ENCODE data around the gene GALT. TPM values are rescaled to one million over a fixed set of nuclear protein-coding genes. Genes with fewer than 3 reads are reported as not detected.

The GALT gene
- polyA plus RNA-seq, 3 donors = 73.8 to 83.4 (median 83.2) TPM

DNA sequence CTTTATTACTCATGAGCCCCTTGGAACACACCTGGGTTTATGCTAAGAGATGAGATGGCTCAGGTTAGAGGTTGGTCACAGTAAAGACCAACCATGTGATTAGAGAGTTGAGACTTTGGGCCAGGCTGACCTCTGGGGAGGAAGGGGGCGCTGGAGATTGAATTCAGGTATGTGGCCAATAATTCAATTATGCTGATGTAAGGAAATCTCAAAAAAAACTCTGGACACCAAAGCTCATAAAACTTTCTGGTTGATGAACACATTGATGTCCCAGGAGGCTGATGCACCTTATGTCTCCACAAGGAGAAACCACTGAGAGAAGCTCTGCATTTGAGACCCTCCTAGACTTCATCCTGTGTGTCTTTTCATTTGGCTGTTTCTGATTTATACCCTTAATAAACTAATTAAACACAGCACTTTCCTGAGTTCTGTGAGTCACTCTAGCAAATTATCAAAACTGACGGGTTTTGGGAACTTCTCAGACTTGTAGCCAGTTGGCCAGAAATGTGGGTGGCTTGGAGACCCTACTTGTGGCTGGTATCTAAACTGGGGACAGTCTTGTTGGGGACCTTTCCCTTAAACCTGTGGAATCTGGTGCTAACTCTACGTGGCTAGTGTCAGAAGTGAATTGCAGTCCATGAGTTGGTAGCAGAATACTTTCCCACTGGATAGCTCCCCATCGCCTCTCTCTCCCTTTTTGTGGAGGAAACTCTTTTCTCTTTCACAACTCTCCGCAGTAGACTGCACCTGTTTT lies 23.5 kb downstream of the GALT start:
- DNase-seq = no peak

DNA sequence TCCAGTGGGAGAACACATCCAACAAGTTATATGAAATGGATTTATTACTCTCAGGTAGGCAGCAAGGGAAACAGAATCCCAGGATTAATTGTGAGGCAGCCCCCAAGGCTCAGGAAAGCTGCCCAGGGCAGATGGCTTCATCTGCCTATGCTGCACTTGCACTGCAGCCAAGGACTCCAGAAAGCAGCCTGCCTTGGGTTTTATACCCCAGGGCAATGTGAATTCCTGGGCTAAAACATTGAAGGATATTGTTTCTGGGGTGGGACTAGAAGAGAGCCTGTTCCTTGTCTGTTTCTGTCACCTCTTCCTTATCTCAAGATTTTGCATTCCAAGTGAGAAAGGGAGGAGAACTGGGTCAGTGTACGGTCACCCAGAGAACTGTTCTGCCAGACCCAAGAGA lies 24.8 kb downstream of the GALT start:
- DNase-seq = no peak

DNA sequence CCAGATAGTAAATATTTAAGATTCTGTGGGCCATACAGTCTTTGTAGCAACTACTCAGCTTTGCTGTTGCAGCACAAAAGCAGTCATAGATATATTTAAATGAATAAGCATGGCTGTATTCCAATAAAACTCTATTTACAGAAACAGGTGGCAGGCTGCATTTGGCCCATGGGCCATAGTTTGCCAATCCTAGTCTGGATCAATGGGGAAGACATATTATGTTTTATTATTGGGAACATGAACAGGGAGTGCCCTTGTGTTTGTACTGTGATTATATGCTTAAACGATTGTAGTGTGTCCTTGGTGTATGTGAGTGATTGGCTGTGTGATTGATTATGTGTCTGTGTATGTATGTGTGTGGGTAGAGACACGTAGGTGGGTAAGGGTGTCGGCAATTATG lies 28.0 kb downstream of the GALT start:
- DNase-seq = no peak

DNA sequence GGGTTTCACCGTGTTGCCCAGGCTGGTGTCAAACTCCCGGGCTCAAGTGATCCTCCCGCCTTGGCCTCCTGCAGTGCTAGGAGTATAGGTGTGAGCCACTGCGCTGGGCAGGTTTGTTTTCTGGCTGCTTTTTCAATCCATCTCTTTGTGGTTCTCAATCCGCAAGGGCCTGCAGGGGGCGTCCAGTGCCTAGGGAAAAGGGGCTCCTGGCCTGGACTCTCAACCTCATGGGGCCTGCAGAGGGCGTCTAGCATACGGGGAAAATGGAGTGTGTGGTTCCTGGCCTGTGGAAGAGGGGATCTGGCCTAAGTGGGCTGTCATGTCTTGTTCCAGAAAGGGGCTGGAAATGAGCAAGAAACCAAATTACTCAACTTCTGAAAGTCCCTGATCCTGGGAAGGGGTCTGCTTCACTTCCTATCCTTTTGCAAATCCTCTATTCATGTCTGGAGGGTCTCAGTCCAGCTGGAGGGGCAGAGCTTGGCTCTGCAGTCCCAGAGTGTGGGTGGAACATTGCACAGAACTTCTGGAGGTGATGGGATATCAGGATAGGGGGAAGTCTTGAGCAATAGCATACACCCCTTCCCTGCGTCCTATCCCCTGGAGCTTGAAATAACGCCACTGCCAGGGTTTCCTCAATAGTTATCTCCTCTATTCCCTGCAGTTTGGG lies 28.7 kb downstream of the GALT start:
- peak; percentile 75 for DNase-seq

DNA sequence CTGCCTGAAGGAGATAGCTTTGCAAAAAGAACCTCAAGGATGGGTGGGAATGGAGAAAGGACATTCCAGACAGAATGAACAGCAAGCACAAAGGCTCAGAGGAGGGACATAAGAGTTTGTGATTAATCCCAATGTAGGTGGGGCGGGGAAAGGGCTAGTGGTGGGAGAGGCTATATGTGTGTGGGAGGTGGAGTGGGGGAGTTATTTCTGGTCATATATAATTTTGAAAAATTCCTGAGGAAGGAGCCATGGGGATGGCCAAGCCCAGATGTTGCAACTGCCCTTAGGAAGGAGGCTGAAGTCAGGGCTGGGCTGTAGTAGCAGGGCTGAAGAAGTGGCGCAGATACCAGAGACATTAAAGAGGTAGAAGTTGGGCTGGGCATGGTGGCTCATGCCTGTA lies 29.4 kb downstream of the GALT start:
- DNase-seq = no peak

DNA sequence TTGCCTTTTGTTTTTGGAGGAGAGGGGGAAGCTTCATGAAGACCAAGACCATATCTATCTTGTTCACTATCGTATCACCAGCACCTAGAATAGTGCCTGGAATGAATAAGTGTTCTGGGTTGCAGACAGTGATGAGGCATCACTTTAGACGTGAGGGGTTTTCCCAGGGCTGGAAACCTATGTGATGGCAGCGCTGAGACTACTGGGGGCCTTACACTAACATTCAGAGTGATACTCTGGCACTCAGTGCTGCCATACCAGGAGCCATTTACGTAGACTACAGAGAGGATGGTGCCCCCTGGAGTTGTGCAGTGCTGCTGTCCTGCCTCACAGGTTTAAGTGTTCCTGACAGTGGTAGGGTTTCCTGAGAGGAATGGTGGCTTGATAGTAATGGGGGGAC lies 37.7 kb downstream of the GALT start:
- DNase-seq = no peak

DNA sequence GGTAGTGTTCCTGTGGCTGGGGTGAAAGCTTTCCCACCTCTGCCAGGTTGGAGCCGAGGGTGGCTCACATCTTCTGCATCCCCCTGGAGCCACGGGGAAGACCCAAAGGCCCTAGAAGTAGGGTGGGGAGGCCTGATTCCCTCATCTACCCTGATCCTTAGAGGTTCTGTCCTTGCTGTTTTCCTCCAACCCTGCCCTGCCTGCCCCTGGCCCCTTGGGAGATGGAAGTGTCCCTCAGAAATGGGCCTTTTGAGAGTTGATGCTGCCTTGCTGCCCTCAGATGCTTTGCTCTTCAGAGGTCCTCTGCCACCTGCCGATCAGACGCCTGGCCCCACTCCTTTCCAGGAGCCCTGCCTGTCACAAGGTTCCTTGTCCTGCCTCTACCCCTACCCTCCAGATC lies 38.3 kb downstream of the GALT start:
- DNase-seq = no peak

DNA sequence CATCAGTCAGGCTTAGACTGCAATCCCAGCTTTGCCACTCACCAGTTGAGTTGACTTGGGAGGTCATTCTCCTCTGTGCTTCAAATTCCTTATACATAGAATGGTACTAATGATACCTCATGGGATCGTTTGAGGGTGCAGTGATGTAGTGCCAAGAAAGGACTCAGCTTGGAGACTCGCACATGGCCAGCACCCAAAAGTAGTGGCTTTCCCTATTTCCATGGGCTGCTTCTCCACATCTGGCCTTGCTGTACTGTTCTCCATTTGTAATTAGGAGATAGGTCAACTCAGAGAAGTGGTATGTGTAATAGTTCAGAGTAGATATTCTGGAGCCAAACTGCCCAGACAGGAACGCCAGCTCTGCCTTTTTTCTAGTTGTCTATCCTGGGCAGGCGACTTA lies 39.1 kb downstream of the GALT start:
- no peak for DNase-seq

DNA sequence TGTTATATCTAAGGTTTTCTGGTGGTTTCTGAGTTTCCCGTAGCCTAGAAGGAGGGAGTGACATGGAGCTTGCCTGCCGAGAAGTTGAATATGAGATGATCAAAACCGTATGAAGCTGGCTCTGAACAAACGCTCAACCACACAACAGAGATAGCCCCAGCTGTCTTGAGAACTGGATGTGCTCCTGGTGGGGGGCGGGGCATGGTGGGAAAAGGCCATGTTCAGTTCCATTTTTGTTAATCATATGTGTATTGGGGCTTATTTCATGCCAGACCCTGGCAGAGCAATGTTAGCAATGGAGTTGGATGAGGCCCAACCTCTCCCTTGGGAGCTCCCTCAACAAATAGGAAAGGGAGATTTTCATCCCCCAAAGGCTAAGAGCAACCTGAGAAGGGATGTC lies 39.8 kb downstream of the GALT start:
- no peak for DNase-seq

DNA sequence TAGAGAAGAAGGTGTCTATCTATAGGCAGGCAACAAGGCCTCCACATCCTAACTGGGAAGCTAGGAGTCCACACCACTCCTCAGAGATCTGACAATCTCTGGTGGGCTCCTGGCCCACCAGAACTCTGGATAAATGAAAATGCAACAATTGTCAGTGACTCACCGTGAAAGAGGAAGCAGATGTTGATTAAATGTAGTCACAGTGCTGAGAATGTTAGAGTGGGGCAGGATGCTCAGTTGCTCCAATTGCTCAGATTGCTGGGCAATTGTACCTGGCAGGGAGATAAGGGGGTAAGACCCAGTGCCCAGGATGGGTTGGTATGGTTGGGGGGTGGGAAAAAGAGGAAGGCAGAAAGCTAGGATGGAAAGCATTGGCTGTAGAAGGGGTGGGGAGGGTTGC lies 40.3 kb downstream of the GALT start:
- DNase-seq = no peak

DNA sequence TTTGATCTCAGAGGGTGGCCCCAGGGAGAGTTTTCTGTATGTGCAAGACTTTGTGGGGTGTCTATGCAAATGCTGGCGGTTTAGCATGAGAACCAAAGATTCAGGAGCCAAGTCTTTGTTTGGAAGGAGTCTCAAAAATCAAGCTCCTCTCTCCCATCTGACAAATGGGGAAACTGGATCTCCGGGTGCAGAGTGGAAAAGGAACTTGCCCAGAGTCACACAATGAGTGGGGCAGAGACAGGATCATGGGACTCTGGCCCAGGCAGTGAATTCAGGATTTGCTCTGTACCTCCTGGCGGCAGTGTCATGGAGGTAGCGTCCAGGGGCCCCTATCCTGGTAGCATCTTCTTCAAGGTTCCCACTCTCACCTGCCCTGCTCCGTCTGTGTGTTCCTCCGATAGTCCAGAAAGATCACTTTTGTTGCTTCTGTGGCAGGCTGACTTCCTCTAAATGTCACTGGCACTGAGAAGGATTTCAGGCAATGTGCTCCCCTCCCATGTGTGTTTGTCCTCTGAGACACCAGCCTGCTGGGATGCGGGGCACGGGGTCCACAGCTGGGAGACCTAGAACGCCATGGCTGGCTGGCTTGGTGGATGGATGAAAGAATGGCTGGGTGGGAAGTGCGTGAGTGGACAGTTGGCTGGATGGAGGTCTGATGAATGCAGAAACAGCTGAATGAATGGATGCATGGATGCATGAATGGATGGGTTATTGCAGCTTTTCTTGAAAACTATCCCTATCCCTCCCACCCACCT lies 41.0 kb downstream of the GALT start:
- no peak for DNase-seq

DNA sequence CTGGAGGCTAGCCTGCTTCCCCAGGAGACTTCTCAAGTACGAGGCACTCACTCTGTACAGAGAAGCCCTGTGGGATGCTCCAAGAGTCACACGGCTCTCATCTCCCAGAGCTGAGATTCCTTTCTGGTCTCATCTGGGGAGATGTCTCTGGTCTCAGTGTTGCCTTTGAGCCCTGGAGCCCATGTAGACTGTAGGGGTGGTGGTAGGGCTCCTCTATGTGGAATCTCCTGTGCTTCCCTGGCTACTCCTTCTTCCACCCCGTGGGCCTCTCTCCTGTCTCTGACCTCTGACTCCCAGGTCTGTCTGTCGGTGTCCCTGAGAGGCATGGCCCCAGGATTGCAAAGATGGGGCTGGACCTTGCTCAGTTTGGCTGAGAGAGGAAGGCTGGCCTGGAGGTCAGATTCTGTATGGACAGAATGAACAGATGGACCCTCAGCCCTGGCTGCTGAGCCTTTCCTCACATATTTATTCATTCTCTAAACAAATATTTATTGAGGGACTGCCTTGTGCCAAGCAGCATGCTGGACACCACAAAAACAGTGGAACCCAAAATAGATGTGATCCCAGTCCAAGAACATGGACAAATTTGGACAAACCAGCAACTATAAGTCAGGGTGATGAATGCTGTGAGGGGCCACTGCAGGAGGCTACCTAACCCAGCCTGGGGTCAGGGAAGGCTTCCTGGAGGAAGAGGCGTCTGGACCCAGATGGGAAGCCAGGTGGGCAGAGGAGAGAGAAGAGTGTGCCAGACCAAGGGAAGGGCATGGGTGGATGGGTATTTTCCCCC lies 42.0 kb downstream of the GALT start:
- DNase-seq = no peak

DNA sequence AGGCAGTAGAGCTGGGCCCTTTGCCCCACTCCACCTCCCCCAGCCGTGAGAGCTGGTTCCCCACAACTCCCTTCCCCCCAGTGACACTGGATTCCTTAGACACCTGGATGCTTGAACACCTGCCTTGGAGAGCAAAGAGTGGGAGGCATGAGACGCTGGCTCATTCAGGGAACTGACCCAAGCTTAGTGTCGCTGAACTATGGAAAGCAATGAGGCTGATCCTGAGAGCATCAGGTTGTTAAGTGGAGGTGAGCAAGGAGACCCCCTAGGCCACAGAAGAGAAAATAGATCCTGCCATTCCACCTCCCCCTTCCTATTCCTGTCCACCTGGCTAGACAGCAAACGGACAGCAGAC lies 42.6 kb downstream of the GALT start:
- DNase-seq = no peak

DNA sequence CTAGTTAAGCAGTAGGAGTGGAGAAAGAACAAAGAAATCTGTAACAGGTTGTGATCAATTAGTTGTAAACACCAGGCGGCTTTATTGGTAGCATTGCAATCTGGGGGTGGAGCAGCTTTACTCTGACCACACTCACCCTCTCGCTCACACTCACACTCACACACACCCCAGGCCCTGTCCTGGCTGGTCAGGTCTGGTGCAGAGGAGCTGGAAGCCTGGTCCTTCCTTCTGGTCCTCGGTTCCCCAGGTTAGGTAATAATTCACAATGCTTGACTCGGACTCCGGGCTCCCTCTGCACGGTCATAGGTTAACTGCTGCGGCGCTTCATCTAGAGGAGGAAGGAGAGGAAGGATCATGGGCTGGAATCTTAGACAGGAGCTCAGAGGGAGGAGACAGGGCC lies 43.0 kb downstream of the GALT start:
- DNase-seq = no peak

DNA sequence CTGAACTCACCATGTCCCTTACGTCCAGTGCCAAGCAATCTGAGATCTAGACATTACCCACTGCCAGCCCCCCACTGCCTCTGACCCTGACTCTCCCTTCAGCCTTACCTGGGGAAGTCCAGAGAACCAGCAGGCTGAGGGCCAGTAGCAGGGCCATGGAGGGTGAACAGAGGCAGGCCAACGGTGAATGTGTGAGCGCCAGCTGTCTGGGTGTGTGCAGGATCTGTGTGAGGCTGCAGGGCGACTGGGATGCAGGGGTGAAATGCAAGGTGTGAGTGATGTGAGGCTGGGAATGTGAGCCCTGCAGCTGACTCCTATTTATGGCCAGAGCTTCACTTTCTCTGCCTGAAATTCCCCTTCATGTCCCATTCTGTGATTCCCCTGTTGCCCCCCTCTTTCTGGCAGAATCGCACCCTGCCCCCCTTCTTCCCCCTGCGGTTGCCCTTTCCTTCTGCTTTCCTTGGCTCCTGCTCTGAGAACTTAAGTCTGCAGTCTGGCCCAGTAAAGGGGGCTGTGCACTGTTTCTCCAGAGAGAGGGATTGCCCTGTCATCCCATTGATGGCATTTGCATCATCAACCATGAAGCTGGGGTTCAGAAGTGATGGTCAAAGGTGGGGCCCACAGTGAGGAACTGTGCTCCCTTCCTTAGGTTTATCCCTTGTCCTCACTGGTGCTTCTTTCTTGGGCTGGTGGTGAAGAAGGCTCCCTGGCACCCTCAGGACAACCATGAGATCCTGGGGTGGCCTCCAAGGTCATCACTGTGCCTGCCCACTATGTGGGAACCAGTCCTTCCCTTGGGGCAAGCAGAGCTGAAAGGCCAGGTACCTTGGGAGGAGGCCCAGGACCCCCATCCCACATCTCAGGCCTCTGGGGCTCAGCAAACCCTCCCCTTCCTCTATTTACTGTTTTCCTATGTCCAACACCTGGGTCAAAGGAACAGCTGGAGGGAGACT lies 44.8 kb downstream of the GALT start, which contains the start of gene CCL19:
CCL19 (minus strand) TSS at position 294 of the 953 bp plus-strand sequence; CDS start at position 157, 137 bp downstream.
- DNase-seq = no peak

DNA sequence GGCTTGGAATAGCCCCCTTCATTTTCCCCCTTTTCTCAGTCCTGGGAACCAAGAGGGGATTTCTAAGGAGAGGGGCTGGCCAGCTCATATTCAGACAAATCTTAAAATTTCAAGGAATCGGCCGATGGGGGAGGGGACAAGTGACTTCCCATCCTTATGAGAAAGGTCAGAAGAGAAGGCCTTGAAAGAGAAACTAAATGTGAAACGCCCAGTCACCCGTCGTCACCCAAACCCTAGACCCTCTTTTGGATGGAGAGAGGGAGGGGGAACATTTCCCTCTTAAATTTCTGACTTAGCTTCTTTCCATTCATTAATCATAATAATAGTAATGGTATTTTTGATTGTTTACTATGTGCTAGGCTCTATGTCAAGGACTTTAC lies 45.5 kb downstream of the GALT start:
- no peak for DNase-seq

DNA sequence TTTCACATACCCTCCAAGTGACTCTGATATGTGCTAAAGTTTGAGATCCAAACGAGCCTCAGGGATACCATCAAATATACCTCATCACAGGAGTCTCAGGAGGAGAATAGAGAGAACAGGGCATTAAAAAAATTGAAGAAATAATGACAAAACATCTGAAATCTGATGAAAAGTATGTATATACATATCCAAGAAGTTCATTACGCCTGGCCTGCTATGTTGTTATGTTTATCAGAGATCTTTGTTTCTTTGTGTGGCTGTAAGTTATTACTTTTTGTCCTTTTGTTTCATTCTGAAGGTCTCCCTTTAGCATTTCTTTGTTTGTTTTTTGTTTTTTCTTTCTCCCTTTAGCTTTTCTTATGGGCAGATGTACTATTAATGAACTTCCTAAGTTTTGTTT lies 47.1 kb downstream of the GALT start:
- DNase-seq = no peak

DNA sequence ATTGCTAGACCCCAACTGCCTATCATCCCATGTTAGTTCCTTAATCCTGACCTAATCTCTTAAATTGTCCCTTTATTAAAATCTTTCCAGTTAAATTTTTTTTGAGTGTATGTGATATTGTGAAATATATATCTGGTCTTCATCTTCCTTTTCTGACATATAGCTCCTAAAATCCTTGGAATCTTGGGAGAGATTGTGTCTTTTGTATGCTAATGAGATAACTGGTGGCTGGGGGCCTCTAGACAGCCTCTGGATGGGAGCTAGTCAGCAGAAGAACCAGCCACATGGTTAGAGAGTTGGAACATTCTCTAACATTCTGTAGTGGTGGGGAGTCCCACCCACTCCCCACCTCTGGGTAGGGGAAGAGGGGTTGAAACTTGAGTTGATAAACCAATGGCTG lies 48.3 kb downstream of the GALT start:
- DNase-seq = no peak
